GM19043 (cell line): Measurements from ENCODE around the gene PDE1C.

Experiments used
- ATAC-seq: cut with Tn5 transposase; IDR thresholded peaks from one replicate; pipeline ENCODE4 v1.9.1; 2021; ENCODE audit warnings: low read depth; ENCODE audit not compliant: unreplicated experiment

The PDE1C gene

DNA sequence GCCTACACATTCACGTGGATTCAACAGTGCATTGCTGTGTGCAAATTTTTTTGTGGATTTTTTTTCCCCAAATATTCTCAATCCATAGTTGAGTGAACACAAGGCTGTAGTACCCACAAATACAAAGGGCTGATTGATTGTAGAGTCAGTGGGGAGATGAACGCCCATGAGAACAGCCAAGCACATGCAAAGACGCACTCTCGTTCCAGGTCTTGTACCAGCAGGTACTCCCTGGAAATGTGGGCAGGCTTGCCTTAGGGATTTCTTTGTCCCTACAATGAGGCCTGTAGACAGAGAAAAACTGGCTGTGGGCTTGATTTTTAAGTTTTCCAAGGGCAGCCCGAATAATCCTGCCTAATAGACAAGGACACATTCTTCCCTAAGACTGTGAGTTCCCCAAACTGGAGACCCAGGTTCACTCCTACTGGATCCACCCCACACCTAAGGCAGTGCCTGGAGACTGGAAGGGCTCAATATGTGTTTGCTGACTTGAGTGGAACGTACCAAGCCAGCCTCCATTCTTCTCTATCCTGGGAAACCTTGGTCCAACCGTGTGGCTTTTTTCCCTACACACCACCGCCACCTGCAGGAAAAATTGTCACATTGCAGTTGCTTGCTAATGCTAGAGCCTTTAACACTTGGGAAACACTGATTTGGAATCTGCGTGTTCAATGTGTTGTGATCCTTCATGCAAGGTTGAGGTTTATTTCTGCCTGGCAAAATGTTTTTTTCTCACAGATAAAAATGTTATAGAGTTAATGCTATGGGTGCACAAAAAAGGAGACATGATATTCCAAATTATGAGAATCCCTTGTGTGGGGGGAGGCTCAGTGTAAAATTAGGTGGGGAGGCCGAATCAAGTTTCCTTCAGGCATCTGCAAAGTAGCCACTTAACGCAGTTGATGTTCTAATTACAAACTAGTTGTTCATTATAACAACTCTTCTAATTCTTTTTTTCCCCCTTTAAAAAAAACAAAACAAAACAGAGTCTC, 333.9 kb downstream of the PDE1C start:
- ATAC-seq = no peak

DNA sequence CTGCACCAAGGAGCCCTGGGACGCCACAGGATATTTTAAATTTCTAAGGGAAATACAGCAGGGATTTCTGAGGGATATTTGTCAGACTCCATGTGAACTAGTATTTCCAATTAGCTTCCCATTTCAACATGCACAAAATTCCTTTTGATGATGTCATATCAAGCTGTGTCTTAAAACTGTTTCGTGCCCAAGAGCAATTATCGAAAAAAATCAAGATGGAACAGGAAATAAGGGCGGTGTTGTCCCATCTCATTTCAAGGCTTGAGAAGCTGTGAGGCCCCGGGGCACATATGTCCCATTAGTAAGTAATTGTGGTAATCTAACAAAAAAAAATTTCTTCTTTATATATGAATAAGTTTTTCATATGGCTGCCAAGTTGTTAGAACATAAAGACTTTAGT, 335.8 kb downstream of the PDE1C start:
- ATAC-seq = no peak

DNA sequence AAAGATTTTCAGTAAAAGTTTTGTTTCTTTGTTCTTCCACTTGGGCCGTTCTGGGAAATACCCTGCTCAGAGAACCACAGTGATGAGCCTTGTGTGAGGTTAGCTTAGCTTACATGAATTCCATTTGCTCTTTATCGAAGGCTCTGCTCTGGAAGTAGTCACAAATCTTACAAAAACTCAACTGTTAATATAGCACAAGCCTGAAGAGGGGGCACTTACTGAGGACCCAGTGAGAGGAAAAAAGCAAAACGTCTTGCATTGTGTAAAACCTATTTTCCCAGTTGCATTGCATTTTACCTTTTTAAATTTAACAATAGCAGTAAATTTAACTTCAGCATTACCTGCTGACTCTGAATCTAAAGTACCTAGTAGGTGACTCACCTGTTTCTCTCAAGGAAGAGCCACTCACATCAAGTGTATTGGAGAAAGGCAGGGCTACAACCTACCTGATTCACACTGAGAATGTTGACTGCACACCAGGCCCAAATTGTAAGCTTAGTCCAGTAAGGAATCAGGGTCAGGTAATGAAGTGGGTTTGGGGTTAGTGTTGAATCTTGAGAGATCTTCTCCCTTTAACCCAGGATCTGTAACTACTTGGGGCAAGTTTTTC, 340.9 kb downstream of the PDE1C start:
- no peak for ATAC-seq

DNA sequence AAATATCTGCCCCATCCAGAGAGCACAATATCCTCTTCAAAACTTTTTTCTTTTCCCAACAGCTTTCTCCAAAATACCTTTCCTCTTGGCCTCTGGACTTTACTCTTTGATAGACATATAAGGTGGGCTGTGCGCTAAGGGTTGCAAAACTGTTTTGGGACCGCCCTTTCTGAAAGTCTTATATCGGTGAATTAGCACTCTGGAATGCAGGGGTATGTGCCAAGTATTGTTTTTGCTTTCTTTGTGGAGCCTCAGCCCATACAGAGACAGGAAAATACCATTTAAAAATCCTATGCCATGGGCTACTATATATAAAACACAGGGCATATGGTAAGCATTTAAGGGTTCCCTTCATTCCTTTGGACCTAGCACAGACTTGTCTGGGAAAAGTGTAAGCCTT, 345.5 kb downstream of the PDE1C start:
- ATAC-seq = no peak

DNA sequence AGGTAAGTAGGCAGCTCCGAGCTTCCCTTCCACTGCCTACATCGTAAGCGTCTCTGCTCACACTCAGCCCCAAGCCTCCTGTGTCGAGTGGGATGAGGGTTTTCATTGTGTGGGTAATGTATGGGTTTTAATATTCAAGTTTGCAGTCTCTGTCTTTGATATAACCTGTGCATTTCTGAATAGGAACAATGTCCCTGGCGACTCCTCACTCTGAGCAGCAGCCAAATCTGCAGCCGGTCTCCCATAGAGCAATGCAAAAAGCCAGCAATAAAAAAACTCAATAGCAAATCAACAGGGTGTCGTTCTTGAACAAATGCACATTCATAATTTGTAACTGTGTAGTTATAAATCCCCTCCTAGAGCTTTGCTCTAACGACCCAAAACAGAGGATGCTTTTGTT, 349.8 kb downstream of the PDE1C start:
- ATAC-seq = no peak

DNA sequence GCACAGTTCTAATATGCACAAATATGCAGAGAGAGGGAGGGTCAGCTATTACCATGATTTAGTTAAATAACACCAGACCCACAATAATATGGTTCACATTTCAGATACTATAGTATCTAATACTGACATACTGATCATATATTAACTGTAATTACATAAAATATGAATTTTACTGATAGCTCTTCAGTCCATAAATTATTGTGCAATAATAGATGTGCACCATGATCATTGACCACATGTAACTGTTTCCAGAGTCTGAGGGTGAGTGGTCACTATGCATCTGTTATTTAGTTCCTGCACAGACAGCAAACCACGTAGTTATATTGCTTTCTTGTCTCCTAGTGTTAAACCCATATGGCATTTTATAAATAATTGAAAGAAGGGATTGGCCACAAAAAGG, 353.9 kb downstream of the PDE1C start:
- no peak for ATAC-seq

DNA sequence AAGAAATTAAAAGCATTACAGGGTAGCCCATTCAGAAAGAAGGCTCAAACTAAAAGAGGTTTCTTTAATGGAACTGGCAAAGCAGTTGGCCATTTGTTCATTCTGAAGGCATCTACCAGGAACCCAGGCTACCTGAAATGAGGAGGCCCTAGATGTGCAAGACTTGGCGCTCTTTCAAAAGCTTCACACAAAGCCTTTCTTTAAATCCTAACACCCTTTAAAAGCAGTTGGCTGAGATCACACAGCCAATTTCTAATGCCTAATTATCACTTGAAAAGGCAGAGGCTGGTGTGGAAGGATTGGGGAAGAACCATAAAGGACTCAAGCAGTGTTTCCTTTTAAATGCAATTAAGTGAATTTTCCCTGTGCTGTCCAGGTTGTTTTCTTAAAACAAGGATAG, 360.0 kb downstream of the PDE1C start:
- no peak for ATAC-seq

DNA sequence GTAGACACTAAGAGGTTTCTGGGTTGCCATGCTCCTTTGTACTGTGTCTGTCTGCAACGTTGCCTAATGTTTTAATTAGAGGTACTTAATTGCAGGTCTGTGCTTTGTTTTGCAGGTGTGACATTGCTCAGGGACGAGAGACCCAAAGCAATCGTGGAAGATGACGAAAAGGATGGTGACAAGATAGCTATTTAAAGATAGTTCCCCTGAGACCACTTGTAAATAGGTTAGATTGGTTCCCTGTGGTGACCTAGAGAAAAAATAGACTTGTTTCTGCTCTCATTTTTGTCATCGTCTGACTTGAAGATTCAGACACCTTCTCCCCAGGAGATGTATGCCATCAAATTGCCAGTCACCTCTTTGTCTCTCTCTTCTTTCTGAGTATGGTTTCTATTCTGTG, 363.1 kb downstream of the PDE1C start:
- no peak for ATAC-seq

DNA sequence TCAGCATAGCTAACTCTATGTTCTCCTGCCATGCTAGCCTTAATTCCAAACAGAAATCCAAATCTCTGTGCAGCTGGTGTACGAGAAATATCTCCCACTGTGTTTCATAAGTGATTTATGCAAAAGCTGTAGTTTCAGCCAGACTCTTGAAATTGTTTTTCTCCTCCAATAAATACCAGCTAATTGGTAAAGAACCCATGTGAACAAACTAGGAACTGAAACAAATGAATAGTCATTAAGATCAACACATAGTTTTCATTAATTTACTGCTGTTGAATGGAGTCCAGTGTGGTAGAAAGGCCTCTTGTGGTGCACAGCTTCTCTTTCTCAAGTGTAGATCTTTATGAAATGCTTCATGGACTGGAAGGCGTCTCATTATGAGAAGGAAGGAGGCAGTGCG, 364.8 kb downstream of the PDE1C start:
- peak; percentile 69 for ATAC-seq

DNA sequence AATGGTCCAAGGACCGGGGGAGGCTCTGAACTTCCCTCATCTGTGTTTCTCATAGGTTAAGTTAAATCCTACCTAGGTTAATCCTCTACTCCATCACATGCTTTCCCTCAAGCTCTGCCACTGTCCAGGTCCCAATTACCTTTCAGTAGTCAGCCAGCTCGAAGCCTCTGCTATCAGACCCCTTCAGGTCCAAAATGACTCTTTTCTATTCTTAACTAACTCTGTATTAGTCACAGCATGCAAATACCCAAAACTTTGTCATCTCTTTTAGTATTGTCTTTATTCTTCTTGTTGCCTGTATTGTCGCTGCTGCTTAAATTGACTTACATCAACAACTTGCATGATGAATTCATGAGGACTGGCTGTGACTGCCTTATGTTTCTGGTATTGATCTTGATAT, 367.9 kb downstream of the PDE1C start:
- ATAC-seq = no peak
